Measurements from ENCODE around the gene SLF2.

DNA sequence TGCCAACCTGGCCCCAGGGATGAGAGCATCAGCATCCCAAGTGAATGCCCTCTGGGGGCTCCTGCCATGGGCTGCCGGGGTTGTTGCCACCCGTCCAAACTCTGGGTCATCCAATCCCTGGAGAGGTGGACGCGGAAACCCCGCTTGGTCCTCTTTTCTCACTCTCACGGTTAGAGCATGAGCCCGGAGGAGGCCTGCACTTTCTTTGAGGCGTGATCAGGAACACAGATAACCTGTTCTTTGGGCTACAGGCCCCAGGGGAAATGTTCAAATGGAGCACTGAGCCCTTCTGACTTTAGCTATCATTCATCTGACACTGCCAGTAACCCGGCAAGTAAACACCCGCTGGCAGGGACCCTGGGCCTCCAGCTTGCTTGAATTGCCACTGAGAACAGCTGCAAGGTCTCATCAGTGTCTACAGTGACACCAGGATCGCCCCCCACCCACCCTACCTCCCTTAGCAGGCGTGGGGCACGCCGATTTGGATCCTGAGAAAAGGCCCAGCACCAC, 29.4 kb upstream of the SLF2 start:
- TF ChIP-seq POLR2AphosphoS5 (IDR thresholded peaks at IDR 0.05; ENCODE audit: low read depth, low read length): no peak
- TF ChIP-seq, protein P1, sequence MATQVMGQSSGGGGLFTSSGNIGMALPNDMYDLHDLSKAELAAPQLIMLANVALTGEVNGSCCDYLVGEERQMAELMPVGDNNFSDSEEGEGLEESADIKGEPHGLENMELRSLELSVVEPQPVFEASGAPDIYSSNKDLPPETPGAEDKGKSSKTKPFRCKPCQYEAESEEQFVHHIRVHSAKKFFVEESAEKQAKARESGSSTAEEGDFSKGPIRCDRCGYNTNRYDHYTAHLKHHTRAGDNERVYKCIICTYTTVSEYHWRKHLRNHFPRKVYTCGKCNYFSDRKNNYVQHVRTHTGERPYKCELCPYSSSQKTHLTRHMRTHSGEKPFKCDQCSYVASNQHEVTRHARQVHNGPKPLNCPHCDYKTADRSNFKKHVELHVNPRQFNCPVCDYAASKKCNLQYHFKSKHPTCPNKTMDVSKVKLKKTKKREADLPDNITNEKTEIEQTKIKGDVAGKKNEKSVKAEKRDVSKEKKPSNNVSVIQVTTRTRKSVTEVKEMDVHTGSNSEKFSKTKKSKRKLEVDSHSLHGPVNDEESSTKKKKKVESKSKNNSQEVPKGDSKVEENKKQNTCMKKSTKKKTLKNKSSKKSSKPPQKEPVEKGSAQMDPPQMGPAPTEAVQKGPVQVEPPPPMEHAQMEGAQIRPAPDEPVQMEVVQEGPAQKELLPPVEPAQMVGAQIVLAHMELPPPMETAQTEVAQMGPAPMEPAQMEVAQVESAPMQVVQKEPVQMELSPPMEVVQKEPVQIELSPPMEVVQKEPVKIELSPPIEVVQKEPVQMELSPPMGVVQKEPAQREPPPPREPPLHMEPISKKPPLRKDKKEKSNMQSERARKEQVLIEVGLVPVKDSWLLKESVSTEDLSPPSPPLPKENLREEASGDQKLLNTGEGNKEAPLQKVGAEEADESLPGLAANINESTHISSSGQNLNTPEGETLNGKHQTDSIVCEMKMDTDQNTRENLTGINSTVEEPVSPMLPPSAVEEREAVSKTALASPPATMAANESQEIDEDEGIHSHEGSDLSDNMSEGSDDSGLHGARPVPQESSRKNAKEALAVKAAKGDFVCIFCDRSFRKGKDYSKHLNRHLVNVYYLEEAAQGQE (IDR thresholded peaks at IDR 0.05; ENCODE audit: insufficient read depth in 1 of 2, low read depth in 2 of 2, low read length in 2 of 2): no peak
- TF ChIP-seq TAF1 (IDR thresholded peaks at IDR 0.05; ENCODE audit: borderline replicate concordance, insufficient read depth, low read length): no peak
- no peak for TF ChIP-seq FOXP2 (optimal IDR thresholded peaks at IDR 0.05; ENCODE audit: borderline replicate concordance, extremely low read depth, extremely low read length, insufficient read depth)
